GM23248 (cell line): ENCODE data around the gene OR10H5.

Source experiments
- EZH2 ChIP-seq: fragments of 200-600 bp; sonication (generic); IDR thresholded peaks from 2 replicates; pipeline ENCODE4 v1.6.1; 2018; ENCODE audit warnings: antibody characterized with exemption, mild to moderate bottlenecking; ENCODE audit not compliant: insufficient read depth, poor library complexity, severe bottlenecking
- EZH2phosphoT487 ChIP-seq: fragments of 200-600 bp; sonication (generic); IDR thresholded peaks from 2 replicates; pipeline ENCODE4 v1.6.1; 2018; ENCODE audit warnings: antibody characterized with exemption, moderate library complexity, mild to moderate bottlenecking, low read depth; ENCODE audit not compliant: insufficient read depth

- TF ChIP-seq EZH2 (no peak), EZH2phosphoT487 (no peak)
Observed at GRCh38 chr19:15825753-15826152, 38.3 kb downstream of the OR10H5 start.
